Measurements from ENCODE around the gene MRPS11.

Gene MRPS11

GRCh38 chr15:88447206-88447605 lies 20.3 kb upstream of the MRPS11 start:
- Histone ChIP-seq H3K4me1 (ENCODE audit: low read depth, poor library complexity, severe bottlenecking) (no peaks in the 10 kb centered on the region), H3K27me3 (ENCODE audit: insufficient read depth, low read depth) (no peaks in the 10 kb centered on the region), H2AFZ (ENCODE audit: low read depth) (no peak overlapping the region), H3K36me3 (ENCODE audit: insufficient read depth) (no peaks in the 10 kb centered on the region), H3K79me2 (ENCODE audit: insufficient read depth, low read depth) (no peaks in the 10 kb centered on the region), H3K27ac (no peak overlapping the region), H4K20me1 (ENCODE audit: insufficient read depth) (no peaks in the 10 kb centered on the region), H3K4me3 (IDR thresholded peaks at IDR 0.05; ENCODE audit: insufficient read depth, low read depth, low read length) (no peak overlapping the region), H3K9ac (no peak overlapping the region), H3K4me2 (no peak overlapping the region)
- TF ChIP-seq CTCF (conservative IDR thresholded peaks at IDR 0.05; ENCODE audit: low read depth, low read length), result no peak

DNA sequence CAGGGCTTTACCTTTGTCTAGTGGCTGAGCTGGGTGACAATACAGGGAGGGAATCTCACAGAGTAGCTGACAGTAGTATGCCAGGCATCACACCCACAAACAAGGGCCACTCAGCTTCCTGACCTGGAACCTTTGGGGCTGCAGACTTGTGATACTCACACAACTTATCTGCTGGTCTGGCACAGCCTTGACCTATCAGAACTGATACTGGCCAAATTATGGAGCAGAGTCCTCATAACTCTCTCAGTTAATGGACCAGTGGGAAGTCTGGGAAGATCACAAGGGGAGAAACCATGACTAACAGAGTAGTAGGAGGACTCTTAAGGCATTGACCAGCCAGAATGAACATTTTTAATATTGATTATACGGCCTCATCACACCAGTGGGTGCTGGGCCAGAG lies 19.8 kb upstream of the MRPS11 start:
- no peaks in the 10 kb centered on the region for H3K4me1 ChIP-seq (ENCODE audit: low read depth, poor library complexity, severe bottlenecking)
- no peak overlapping the region for H2AFZ ChIP-seq (ENCODE audit: low read depth)
- no peak overlapping the region for H3K9ac ChIP-seq
- H3K36me3 ChIP-seq (ENCODE audit: insufficient read depth), result no peaks in the 10 kb centered on the region
- H3K27ac ChIP-seq, result no peak overlapping the region
- no peaks in the 10 kb centered on the region for H3K27me3 ChIP-seq (ENCODE audit: insufficient read depth, low read depth)
- H4K20me1 ChIP-seq (ENCODE audit: insufficient read depth), result no peaks in the 10 kb centered on the region
- H3K4me3 ChIP-seq (IDR thresholded peaks at IDR 0.05; ENCODE audit: insufficient read depth, low read depth, low read length), result no peak overlapping the region
- no peak for TF ChIP-seq CTCF (conservative IDR thresholded peaks at IDR 0.05; ENCODE audit: low read depth, low read length)
- H3K4me2 ChIP-seq, result no peak overlapping the region
- no peaks in the 10 kb centered on the region for H3K79me2 ChIP-seq (ENCODE audit: insufficient read depth, low read depth)

- TF ChIP-seq CTCF (conservative IDR thresholded peaks at IDR 0.05; ENCODE audit: low read depth, low read length), result no peak
- no peaks in the 10 kb centered on the region for H3K79me2 ChIP-seq (ENCODE audit: insufficient read depth, low read depth)
- no peak overlapping the region for H2AFZ ChIP-seq (ENCODE audit: low read depth)
These were observed 18.5 kb upstream of the MRPS11 start for GRCh38 chr15:88448991-88449461.

DNA sequence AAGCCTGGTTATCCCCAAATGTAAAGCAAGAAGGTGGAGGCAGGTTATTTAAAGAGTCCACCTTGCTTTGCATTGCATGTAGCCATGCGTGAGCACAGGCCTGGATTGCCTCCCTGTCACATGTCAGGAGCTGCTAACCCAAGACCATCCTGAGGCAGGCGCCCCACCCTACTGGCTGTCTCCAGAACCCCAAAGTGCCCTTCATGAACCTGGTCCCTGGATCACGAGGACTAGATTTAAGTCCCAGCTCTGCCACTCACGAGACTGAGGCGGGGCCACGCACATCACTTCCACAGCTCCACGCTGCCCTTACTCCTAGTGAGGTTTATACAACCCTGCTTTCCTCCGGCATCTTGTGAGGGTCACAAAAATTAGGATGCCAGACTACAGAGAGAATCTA lies 17.9 kb upstream of the MRPS11 start:
- Histone ChIP-seq H4K20me1 (ENCODE audit: insufficient read depth) (no peaks in the 10 kb centered on the region), H3K4me3 (IDR thresholded peaks at IDR 0.05; ENCODE audit: insufficient read depth, low read depth, low read length) (no peak overlapping the region), H3K4me2 (no peak overlapping the region), H3K9ac (no peak overlapping the region), H3K36me3 (ENCODE audit: insufficient read depth) (no peaks in the 10 kb centered on the region), H3K27me3 (ENCODE audit: insufficient read depth, low read depth) (no peaks in the 10 kb centered on the region), H3K4me1 (ENCODE audit: low read depth, poor library complexity, severe bottlenecking) (no peaks in the 10 kb centered on the region), H3K79me2 (ENCODE audit: insufficient read depth, low read depth) (no peaks in the 10 kb centered on the region), H3K27ac (no peak overlapping the region), H2AFZ (ENCODE audit: low read depth) (peak overlapping the region; percentile 57; the same call in 1 of the 2 replicates)
- no peak for TF ChIP-seq CTCF (conservative IDR thresholded peaks at IDR 0.05; ENCODE audit: low read depth, low read length)

More at GRCh38 chr15:88448991-88449461, 18.5 kb upstream of the MRPS11 start:
- no peak overlapping the region for H3K4me2 ChIP-seq
- H3K4me3 ChIP-seq (IDR thresholded peaks at IDR 0.05; ENCODE audit: insufficient read depth, low read depth, low read length), result no peak overlapping the region
- H3K4me1 ChIP-seq (ENCODE audit: low read depth, poor library complexity, severe bottlenecking), result no peaks in the 10 kb centered on the region
- no peak overlapping the region for H3K27ac ChIP-seq
- H3K9ac ChIP-seq, result no peak overlapping the region
- no peaks in the 10 kb centered on the region for H4K20me1 ChIP-seq (ENCODE audit: insufficient read depth)
- no peaks in the 10 kb centered on the region for H3K36me3 ChIP-seq (ENCODE audit: insufficient read depth)
- no peaks in the 10 kb centered on the region for H3K27me3 ChIP-seq (ENCODE audit: insufficient read depth, low read depth)
